ENCODE measurements around the gene DMXL1. TPM values are rescaled to one million over a fixed set of nuclear protein-coding genes. Genes with fewer than 3 reads are reported as not detected.

DMXL1 gene
- total RNA-seq, 1 experiment from 2014 or later: 29.2 TPM

- no peaks in the 10 kb centered on the region for H3K9me3 ChIP-seq (ENCODE audit: control insufficient read depth, insufficient read depth, low read depth, low read length)
- in situ Hi-C loops (cut with HindIII; ENCODE audit: low pct_unique_long_range_greater_than_20kb, low sequenced_read_pairs) (no loop called here), intact Hi-C loops (cut with micrococcal nuclease; ENCODE audit: unreplicated experiment) (no loop called here)
- H3K27me3 ChIP-seq (ENCODE audit: control insufficient read depth, insufficient read depth, low read length): no peaks in the 10 kb centered on the region
- no peak overlapping the region for H3K27ac ChIP-seq (ENCODE audit: low read length)
- ChIA-PET CTCF (no interaction called here), POLR2A (no interaction called here)
- no peak overlapping the region for H3K4me3 ChIP-seq (ENCODE audit: low read depth in 2 of 2, low read length in 2 of 2)
- TF ChIP-seq SIN3A (IDR thresholded peaks at IDR 0.05; ENCODE audit: borderline replicate concordance, insufficient read depth, low read depth, low read length) (no peak), REST (IDR thresholded peaks at IDR 0.05; ENCODE audit: insufficient read depth in 1 of 2, low read depth in 2 of 2, low read length in 1 of 2) (no peak), TCF7L2 (IDR thresholded peaks at IDR 0.05; ENCODE audit: low read depth, low read length) (no peak), POLR2AphosphoS5 (IDR thresholded peaks at IDR 0.05; ENCODE audit: low read depth, low read length) (no peak)
- TF ChIP-seq, protein P1, sequence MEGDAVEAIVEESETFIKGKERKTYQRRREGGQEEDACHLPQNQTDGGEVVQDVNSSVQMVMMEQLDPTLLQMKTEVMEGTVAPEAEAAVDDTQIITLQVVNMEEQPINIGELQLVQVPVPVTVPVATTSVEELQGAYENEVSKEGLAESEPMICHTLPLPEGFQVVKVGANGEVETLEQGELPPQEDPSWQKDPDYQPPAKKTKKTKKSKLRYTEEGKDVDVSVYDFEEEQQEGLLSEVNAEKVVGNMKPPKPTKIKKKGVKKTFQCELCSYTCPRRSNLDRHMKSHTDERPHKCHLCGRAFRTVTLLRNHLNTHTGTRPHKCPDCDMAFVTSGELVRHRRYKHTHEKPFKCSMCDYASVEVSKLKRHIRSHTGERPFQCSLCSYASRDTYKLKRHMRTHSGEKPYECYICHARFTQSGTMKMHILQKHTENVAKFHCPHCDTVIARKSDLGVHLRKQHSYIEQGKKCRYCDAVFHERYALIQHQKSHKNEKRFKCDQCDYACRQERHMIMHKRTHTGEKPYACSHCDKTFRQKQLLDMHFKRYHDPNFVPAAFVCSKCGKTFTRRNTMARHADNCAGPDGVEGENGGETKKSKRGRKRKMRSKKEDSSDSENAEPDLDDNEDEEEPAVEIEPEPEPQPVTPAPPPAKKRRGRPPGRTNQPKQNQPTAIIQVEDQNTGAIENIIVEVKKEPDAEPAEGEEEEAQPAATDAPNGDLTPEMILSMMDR (IDR thresholded peaks at IDR 0.05): no peak
- H3K4me1 ChIP-seq (ENCODE audit: control insufficient read depth, insufficient read depth, low read length): no peaks in the 10 kb centered on the region
- BruUV-seq (replicated peaks): no TSS peak
- H3K36me3 ChIP-seq (ENCODE audit: control insufficient read depth, insufficient read depth, low read length): no peaks in the 10 kb centered on the region; the same call in 1 of the 2 replicates
- ATAC-seq: no peak
- DNase-seq (ENCODE audit: low read depth, low spot score): no peak
Observed at GRCh38 chr5:119229950-119230349, 159.1 kb downstream of the DMXL1 start.

GRCh38 chr5:119238265-119239118 lies 167.6 kb downstream of the DMXL1 start:
- POLR2A ChIA-PET: no interaction called here
- DNase-seq (ENCODE audit: low read depth, low spot score): no peak
- no peak for ATAC-seq
- intact Hi-C loops (cut with micrococcal nuclease; ENCODE audit: unreplicated experiment): no loop called here
- TF ChIP-seq TCF7L2 (IDR thresholded peaks at IDR 0.05; ENCODE audit: low read depth, low read length) (no peak), POLR2AphosphoS5 (IDR thresholded peaks at IDR 0.05; ENCODE audit: low read depth, low read length) (no peak)
- CTCF ChIA-PET: no interaction called here
- Histone ChIP-seq H3K4me3 (ENCODE audit: low read depth in 2 of 2, low read length in 2 of 2) (no peak overlapping the region), H3K27ac (ENCODE audit: low read length) (no peak overlapping the region), H3K36me3 (ENCODE audit: control insufficient read depth, insufficient read depth, low read length) (no peaks in the 10 kb centered on the region), H3K4me1 (ENCODE audit: control insufficient read depth, insufficient read depth, low read length) (no peaks in the 10 kb centered on the region), H3K27me3 (ENCODE audit: control insufficient read depth, insufficient read depth, low read length) (no peaks in the 10 kb centered on the region), H3K9me3 (ENCODE audit: control insufficient read depth, insufficient read depth, low read depth, low read length) (no peaks in the 10 kb centered on the region)
- in situ Hi-C loops (cut with HindIII; ENCODE audit: low pct_unique_long_range_greater_than_20kb, low sequenced_read_pairs): no loop called here
- BruUV-seq (replicated peaks): no TSS peak

GRCh38 chr5:119239119-119239417 lies 168.2 kb downstream of the DMXL1 start:
- ChIA-PET POLR2A (no interaction called here), CTCF (no interaction called here)
- in situ Hi-C loops (cut with HindIII; ENCODE audit: low pct_unique_long_range_greater_than_20kb, low sequenced_read_pairs) (no loop called here), intact Hi-C loops (cut with micrococcal nuclease; ENCODE audit: unreplicated experiment) (no loop called here)
- TF ChIP-seq REST (IDR thresholded peaks at IDR 0.05; ENCODE audit: insufficient read depth in 1 of 2, low read depth in 2 of 2, low read length in 1 of 2): no peak
- TF ChIP-seq TCF7L2 (IDR thresholded peaks at IDR 0.05; ENCODE audit: low read depth, low read length): no peak
- TF ChIP-seq, protein P1 (IDR thresholded peaks at IDR 0.05): no peak
- TF ChIP-seq SIN3A (IDR thresholded peaks at IDR 0.05; ENCODE audit: borderline replicate concordance, insufficient read depth, low read depth, low read length): no peak
- TF ChIP-seq POLR2AphosphoS5 (IDR thresholded peaks at IDR 0.05; ENCODE audit: low read depth, low read length): no peak
- no TSS peak for BruUV-seq (replicated peaks)
- H3K4me3 ChIP-seq (ENCODE audit: low read depth in 2 of 2, low read length in 2 of 2): no peak overlapping the region
- H3K27ac ChIP-seq (ENCODE audit: low read length): no peak overlapping the region
- H3K9me3 ChIP-seq (ENCODE audit: control insufficient read depth, insufficient read depth, low read depth, low read length): no peaks in the 10 kb centered on the region
- H3K36me3 ChIP-seq (ENCODE audit: control insufficient read depth, insufficient read depth, low read length): no peaks in the 10 kb centered on the region
- ATAC-seq (no peak), DNase-seq (ENCODE audit: low read depth, low spot score) (no peak)
- H3K27me3 ChIP-seq (ENCODE audit: control insufficient read depth, insufficient read depth, low read length): no peaks in the 10 kb centered on the region
- no peaks in the 10 kb centered on the region for H3K4me1 ChIP-seq (ENCODE audit: control insufficient read depth, insufficient read depth, low read length)

Measured in Panc1 (cell line).